Mesangial cell (primary cell): ENCODE data around the gene KCTD4. TPM values are rescaled to one million over a fixed set of nuclear protein-coding genes. Genes with fewer than 3 reads are reported as not detected.

Source experiments
- total RNA-seq: library from RNA; depleted of rRNA; stranded (reverse); fragments of >200 nt; gene quantifications from 2 replicates; pipeline ENCODE4 v1.2.3, GENCODE V29; 2015

KCTD4 gene
- total RNA-seq, result not detected in 2 replicates

GRCh38 chr13:45200701-45201232, at the start of gene KCTD4:
Gene KCTD4 (minus strand): TSS chr13:45201045. CDS start chr13:45194567, 6,478 bp downstream.

Other genes with a start within 250 kb of the KCTD4 start
- gene NUFIP1, start 211.6 kb downstream of the KCTD4 start, total RNA-seq, result 3.0 and 3.9 TPM in 2 replicates
- 10.6 and 16.9 TPM in 2 replicates for gene GPALPP1, start 211.5 kb downstream of the KCTD4 start, total RNA-seq
- 12.4 and 16.5 TPM in 2 replicates for gene GTF2F2, start 80.5 kb downstream of the KCTD4 start, total RNA-seq
- 774 and 851 TPM in 2 replicates for gene TPT1, start 140.1 kb upstream of the KCTD4 start, total RNA-seq
- gene SLC25A30, start 217.3 kb upstream of the KCTD4 start, total RNA-seq, result 12.7 and 15.7 TPM in 2 replicates